T follicular helper cell (primary cell): ENCODE measurements around the gene GALNT9.

Experiments
- DNase-seq: peaks from one replicate; pipeline ENCODE4 v3.0.0-alpha.2; 2020; ENCODE audit warnings: low read depth

Gene GALNT9

DNA sequence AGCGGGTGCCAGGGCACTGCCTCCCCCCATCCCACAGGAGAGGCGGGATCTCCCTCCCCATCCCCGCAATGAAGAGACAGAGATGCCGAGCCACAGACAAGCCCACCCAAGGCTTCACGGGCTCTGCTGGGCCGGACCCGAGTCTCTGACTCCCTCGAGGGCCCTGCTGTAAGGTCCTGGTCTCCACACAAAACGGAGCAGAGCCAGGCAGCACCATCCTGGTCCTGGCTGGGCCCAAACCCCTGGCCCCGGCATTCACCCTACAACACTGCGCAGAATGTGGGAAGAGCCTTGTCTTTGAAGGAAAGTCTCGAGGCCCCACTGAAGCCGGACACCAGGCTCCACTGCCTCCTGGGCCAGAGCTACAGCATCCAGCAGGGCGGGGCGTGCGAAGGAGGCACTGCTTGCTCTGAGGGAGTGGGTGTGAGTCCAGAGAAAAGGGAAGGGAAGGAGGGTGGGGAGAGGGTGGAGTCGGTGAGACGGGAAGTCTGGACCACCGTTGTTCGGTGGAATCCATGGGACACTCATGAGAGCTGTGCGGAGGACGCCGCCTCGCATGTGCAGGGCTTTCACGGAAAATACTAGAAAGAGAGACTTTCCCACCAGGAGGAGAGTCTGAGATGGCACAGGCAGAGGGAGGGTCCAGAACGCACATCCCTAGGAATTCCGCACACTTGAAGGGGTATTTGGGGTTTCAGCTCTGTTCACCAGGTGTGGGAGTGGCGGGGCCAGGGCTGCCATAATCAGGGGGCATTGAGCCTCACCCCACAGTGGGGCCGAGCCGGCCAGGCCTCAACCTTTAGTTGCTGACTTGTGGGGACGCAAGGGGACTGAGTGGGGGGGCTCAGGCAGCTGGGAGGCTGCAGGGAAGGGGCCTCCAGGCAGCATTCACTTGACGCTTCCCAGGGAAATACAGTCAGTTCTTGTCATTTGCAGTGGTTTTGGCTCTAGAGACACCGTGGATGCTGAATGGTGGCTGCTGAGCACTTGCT is 36.8 kb downstream of the GALNT9 start:
- no peak for DNase-seq

DNA sequence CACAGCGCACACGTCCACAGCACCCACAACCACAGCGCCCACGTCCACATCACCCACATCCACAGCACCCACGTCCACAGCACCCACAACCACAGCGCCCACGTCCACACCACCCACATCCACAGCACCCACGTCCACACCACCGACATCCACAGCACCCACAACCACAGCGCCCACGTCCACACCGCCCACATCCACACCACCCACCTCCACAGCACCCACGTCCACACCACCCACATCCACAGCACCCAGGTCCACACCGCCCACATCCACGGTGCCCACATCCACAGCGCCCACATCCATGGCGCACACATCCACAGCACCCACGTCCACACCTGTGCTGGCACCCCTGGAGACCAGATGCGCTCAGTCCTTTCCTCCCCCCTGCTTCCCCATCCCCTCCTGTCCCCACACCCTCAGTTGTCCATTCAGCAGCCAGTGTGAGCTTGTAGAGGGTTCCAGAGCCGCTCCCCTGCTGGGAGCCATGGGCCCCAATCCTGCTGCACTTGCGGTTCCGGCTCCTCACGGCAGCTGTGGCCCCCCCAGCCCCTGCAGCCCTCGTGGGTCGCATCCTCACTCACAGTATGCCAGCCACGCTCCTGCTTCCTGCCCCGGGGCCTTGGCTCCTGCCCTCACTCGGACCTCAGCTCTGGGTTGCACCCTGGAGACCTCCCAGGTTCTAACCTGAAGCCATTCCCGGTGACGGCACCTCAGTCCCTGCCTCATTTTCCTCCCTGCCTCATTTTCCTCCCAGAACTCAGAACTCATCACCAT is 37.8 kb downstream of the GALNT9 start:
- DNase-seq: no peak

DNA sequence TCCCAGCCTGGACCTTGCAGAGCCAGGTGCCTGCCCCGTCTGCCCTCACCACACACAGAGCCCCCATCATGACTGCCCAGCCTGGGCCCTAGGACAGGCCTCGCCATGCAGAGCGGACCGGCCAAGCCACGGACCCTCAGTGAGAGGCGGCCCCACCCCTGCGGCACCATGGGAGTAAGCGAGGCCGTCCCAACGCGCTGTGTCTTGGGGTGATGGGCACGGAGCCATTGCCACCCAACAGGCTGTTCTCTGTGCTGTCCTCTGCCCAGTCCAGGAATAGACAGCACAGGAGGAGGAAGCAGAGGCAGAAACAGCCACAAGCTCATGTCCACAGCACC is 39.2 kb downstream of the GALNT9 start:
- no peak for DNase-seq

DNA sequence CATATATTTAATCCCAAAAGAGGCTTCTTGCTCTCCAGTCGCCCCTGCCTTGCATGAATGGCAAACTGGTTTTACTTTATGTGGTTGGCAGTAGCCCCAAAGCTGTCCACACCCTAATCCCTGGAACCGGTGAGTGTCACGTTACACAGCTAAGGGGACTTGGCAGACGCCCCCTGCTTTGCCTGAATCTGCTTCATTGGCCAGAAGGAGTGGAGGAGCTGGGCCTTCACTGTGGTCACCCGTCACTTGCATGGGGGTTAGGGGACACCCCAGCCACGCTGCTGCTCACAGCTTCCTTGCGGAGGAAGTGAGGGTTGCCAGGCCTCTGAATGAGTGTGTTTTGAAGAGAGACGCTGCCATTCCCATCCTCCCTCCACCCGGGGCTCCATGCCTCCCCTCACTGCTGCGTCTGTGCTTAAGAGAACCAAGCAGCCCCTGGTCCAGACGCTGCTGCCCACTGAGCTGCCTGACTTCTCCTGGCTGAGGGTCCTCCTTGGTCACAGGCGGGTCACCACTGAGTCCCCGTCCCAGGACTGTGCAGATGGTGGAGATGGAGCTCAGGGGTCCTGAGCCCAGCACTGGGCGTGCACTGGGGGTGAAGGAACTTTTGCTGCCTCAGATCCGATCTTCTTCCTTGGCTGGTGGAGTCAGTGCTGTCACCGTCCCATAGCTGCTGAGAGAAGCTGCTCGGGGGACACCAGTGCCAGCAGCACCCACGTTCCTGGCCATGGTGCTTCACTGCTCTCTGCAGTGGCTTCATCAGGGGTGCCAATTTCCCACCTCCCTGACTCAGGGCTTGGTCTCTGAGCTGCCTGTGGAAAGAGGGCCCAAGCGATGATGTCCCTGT is 39.8 kb downstream of the GALNT9 start:
- DNase-seq: no peak

DNA sequence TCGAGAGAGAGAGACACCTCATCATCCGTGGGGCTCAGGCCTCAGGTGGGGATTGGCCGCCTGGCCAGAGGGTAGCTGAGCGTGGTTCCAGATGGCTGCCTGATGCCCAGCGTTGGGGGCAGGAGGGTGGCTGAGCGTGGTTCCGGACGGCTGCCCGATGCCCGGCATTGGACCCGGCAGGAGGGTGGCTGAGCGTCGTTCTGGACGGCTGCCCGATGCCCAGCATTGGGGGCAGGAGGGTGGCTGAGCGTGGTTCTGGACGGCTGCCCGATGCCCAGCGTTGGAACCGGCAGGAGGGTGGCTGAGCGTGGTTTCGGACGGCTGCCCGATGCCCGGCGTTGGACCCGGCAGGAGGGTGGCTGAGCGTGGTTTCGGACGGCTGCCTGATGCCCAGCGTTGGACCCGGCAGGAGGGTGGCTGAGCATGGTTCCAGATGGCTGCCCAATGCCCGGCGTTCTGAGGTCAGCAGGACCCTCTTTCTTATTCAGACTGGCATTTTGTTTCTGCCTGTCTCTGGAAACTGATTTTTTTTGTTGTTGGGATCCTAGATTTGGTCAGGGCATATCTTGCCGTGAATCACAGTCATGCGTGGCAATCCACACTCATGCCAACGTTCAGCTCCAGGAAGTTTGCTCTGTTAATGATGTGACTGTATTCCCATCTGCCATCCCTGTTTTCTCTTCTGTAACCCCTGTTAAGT is 40.7 kb downstream of the GALNT9 start:
- DNase-seq: no peak

DNA sequence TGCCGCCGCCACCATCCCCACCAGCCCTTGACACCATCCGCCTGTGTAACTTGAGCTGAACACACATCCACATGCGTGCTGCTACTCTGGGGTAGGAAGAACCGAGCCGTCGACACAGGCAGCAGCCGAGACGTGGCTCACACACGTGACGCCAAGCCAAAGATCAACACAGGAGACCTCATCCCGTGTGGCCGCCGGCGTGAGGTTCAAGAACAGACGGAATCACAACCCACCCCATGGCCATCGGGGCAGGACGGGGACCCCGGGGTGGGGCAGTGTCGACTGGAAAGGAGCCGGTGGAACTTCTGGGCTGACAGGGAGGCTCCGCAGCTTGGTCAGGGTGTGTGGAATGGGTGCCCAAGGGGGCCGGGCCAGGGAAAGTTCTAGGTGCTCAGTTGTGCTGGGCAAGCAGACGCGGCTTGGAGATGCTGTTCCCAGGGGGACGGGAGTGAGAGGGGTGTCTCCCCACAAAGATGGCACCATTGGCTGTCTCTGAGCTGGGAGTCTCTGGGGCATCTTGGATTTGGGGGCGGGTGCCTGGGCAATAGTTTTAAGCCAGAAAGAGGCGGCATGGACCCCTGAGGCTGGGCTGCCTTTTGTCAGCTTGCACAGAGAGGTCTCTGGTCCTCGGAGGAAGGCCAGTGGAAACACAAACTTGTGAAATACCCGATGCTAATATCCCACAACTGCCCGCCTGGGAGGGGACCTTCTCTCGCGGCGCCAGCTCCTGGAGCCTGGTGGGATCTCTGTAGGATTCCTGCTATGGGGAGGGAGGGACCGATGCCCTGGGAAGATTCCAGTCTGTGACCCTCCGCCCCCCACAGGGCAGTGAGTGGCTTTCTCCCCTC is 41.8 kb downstream of the GALNT9 start:
- DNase-seq: no peak

DNA sequence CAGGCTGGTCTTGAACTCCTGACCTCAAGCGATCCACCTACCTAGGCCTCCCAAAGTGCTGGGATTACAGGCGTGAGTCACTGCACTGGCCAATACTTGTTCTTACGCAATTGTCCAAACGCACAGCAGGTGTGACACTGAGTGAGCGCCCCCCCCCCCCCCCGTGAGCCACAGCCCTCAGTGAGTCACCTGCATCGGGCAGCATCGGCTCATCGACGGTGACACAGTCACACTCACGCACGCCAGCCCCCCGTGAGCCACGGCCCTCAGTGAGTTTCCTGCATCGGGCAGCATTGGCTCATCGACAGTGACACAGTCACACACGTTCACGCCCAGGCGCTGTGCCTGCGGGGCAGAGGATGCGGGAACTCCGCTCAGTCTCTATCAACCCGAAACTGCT is 42.5 kb downstream of the GALNT9 start:
- no peak for DNase-seq

DNA sequence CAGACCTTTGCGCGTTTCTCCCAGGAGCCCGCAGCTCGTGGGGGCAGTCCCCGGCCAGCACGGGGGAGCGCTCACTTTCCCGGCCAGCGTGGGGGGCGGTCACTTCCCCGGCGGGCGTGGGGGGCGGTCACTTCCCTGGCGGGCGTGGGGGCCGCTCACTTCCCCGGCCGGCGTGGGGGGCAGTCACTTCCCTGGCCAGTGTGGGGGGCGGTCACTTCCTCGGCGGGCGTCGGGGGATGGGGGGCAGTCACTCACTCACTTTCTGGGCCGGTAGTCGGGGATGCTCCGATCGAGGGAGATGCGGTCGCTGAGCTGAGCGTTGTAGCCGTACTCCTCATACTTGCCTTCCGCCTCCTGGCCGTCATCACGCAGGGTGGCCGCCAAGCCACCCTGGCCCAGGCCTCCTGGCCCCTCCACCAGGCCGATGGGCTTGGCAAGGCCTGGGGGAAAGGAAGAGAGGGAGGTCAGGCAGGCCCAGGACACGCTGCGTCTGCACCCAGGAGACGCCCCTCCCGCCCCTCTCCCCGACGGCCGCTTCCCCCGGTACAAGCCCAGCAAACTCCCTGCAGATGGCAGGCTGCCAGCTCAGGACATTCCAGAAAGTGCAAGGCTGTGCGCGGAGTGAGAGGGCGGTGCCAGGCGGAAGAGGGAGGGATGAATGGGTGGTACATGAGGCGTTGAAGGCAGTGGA is 43.3 kb downstream of the GALNT9 start:
- no peak for DNase-seq

DNA sequence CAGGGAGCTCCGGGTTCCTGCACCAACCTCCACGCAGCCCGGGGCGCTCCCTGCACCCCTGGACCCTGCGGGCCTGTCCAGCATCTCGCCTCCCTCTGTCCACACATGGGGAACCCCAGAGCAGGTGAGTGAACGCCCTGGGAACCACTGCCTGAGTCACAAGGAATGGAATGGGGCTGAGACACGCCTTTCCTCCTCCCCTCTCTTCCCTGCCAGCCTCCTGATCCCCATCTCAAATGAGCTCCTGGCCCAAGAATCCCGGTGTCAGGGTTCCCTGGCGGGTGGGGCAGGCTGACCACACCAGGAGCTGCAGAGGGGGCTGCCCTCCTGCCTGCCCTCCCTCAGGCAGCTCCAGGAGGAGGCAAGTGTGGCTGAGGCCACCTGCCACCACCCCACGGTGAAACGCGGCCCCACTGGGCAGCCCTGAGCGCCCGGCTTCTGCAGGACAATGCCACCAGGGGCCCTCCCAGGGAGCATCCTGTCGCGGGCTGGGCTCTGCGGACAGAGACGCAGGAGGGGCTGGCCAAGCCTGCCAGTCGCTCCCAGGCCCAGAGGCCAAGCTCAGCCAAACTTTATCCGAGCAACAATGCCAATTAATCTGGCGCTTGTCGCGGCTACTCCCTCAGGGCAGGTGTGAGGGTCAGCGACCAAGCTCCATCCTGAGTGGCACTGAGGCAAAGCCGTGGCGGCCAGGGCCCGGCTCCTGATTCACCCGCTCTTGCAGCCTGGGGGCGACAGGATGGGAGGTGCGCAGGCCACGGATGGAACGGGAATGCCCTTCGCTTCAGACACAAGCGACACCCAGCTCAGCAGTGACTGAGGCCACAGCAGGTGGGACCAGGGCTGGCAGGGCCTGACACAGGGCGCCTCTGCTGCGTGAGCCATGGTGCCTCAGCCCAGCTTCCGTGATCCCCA is 44.3 kb downstream of the GALNT9 start:
- DNase-seq: no peak

DNA sequence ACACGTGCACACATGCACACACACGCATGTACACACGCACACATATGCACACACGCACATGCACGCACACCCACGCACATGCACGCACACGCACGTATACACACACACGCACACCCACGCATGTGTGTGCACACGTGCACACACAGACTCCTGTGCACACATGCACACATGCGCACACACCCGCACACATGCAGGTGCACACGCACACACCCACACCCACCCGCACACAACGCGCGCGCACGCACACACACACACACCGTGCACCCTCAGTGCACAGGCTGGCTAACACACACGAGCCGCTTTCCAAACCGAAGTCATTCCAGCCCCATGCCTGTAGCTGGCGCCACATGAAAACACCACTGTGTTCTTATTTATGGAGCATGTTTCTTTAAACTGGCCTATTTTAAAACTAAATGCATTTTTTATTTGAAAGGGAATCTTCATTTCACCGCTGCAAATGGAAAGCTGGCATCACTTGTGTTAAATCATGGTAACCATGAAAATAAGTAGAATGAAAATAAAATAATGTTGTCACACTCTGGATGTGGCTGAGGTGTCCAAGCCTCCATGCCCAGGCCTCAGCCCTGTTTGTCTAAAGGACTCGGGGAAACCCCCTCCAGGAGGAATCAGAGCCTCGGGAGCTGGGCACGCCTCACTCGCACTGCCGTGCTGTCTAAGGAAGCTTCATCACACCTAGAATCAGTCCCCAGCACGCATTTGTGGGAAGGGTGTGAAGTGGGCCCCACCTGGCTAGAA is 45.1 kb downstream of the GALNT9 start:
- no peak for DNase-seq

DNA sequence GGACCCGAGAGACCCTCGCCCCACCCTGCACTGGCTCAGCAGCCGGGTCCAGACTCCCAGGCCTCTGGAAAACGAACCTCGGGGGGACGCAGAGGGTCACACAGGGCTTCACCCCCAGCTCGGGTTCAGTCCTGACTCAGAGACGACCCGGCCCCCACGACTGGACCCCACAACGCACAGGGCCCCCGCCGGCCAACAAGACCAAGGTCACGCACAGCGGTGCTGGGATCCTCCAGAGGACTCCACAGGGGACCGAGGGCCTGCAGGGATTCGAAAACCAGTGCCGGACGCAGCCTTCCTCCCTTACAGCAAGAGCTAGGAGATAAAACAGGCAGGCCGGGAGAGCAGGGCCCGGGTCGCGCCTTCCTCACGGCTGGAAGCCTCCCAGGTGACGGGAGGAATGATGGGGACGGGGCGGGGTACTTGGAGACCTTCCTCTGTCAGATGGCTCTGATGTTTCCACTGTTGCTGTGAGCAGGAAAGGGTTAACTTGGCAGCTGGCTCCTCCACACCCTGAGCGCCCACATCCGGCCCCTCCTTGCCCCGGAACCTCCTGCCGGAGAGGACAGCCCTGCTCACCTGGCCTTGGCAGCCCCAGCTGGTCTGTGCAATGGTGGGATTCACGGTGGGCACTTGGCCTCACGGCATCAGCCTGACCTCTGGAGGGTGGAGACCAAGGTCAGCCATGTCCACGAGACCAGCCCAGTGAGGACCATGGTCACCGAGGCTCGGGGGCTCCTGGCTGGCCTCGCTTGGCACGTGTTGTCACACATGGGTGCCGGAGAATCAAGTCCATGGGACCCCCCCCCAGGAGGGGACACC is 46.2 kb downstream of the GALNT9 start:
- DNase-seq: no peak

DNA sequence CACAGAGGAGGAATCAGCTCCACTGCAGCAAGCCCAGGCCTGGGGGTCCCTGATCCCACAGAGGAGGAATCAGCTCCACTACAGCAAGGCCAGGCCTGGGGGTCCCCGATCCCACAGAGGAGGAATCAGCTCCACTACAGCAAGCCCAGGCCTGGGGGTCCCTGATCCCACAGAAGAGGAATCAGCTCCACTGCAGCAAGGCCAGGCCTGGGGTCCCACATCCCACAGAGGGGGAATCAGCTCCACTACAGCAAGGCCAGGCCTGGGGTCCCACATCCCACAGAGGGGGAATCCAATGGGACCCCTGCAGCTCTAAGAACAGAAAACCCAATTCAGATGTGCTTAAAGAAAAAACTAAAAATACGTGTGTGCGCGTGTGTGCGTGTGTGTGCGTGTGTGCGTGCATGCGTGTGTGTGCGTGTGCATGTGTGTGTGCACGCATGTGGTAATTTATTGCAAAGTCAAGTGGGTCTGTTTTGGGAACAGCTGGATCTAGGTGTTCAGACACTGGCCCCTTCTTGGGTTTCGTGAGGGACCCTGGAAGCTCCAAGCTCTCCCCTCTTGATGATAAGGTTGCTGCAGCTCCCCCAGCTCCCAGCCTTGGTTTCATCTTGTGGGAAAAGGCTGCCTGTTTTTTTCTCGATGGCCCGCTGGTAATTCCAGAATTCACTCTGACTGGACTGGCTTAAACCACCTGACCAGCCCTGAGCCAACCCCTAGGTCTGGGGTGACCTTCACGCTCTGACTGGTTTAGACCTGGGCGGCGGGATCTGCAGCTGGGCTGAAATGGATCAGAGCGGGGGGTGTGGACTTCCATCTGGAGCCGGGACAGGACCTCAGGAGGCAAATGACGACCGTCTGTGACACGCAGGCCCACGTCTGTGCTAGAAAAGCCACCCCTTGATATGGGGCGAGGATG is 47.1 kb downstream of the GALNT9 start:
- DNase-seq: no peak

DNA sequence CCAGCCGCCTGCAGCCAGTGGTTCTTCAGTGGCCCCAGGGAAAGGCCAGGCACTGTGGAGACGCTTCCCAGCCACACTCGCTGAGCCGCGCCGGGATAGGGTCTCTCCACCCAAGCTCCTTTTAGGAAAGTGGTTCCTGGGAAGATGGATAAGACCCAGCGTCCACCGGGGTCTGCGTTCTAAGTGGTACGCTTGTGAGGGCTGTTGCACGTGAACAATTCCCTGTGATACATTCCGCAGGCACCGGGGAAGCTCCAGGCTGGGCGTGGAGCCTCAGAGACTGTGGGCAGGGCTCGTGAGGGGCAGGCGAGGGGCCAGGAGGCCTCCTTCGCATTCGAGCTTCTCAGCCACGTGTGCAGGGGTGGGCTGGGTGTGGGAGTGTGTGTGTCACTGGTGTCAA is 48.4 kb downstream of the GALNT9 start:
- no peak for DNase-seq

DNA sequence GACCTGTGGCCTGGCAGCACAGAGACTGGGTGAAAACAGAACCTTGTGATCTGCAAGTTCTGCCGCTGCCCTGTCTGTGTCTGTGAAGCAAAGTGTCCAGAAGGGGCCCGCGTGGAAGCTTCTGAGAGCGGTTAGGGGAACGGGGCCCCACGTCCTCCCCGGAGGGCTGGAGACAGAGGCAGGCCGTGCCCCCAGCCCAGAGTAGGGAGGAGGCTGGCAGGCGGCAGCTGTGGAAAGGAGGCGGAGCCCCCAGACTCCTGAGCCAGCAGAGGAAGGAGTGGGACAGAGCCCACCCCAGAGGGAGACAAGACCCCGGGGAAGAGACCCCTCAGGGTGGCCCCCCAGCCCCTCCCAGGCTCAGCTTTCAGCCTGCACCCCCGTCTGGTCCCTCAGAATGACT is 49.0 kb downstream of the GALNT9 start:
- no peak for DNase-seq

DNA sequence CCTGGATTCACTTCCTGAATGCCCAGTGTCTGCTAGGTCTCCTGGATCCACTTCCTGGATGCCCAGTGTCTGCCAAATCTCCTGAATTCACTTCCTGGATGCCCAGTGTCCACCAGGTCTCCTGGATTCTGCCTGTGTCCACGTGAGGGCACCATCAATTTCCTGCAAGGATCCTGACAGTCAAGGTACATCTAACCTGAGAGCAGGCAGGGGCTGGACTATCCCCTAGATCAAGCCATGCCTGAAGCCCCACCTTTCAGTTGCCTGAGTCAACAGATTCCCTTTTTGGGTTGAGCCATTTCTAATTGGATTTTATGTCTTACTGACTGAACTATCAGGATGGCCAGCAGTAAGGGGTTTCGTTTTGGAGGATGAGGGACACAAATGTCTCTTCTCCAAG is 49.5 kb downstream of the GALNT9 start:
- DNase-seq: no peak

DNA sequence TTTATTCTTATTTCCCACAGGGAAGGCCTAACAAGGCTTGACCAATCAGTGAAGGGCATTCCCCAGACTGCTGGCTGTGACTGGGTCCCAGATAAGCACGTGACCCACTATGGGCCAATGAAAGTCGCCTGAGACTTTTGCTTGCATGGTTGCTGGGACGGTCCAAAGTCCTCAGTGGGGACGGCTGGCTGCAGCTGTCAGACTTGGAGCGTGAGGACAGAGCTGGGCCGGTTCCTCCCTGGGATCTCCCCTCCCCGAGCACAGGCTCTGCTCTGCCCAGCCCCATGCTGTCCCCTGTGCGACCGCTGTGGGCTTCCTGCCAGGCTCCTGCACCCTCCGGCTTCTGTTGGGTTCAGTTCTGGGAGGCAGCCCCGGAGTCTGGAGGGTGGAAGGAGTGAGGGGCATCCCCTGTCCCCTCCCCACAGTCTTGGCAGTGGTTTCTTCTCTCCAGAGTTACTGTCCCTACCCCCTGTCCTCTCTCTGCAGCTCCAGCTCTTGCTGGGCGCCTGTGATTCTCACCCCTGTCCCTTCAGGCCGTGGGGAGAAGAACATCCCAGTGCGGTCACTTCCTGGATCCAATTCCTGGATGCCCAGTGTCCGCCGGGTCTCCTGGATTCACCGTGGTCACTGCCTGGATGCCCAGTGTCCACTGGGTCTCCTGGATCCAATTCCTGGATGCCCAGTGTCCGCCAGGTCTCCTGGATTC is 50.1 kb downstream of the GALNT9 start:
- no peak for DNase-seq
